ENCODE data around the gene FXYD4. TPM values are rescaled to one million over a fixed set of nuclear protein-coding genes. Genes with fewer than 3 reads are reported as not detected.
A peak's percentile ranks its signal among the peaks of the same experiment; 100 is the strongest.

FXYD4 gene
- total RNA-seq, 1 experiment from 2014 or later, result not detected

GRCh38 chr10:43344051-43344450, 27.4 kb upstream of the FXYD4 start:
- Mint-ChIP-seq H3K9me3 (no peaks in the 10 kb centered on the region), H3K36me3 (no peaks in the 10 kb centered on the region), H3K27me3 (ENCODE audit: low read depth) (peaks cover 7% of the 10 kb centered on the region), H3K27ac (peak overlapping the region; percentile 70; the same call in 1 of the 2 replicates), H3K4me1 (peaks cover 14% of the 10 kb centered on the region), H3K4me3 (no peak overlapping the region)
- CTCF ChIA-PET, result interaction anchor here (1.2 to 2.4 kb wide), 2 partner anchors 51 to 139 kb away, joined by 3 to 10 read pairs; no protein-coding TSS in a partner anchor
- POLR2A ChIA-PET, result interaction anchor here (1.5 kb wide), 1 partner anchor 22 kb away, joined by 4 read pairs; no protein-coding TSS in a partner anchor
- ATAC-seq (no peak), DNase-seq (ENCODE audit: low spot score) (no peak)
- TF ChIP-seq HMGXB4 (CRISPR knock-in tag; IDR thresholded peaks at IDR 0.05), result no peak
- no peak for TF ChIP-seq MXD4 (CRISPR knock-in tag; IDR thresholded peaks at IDR 0.05; ENCODE audit: borderline replicate concordance)
- TF ChIP-seq NR3C1 (CRISPR knock-in tag; conservative IDR thresholded peaks at IDR 0.05; ENCODE audit: low read depth), result no peak
- TF ChIP-seq GABPB1 (CRISPR knock-in tag; IDR thresholded peaks at IDR 0.05), result no peak
- TF ChIP-seq SMAD4 (CRISPR knock-in tag; IDR thresholded peaks at IDR 0.05), result no peak
- TF ChIP-seq JUN (CRISPR knock-in tag; IDR thresholded peaks at IDR 0.05), result no peak
- no peak for TF ChIP-seq ATF6 (CRISPR knock-in tag; IDR thresholded peaks at IDR 0.05)
- no peak for TF ChIP-seq ZNF396 (CRISPR knock-in tag; IDR thresholded peaks at IDR 0.05; ENCODE audit: borderline replicate concordance)
- TF ChIP-seq ESRRA (CRISPR knock-in tag; IDR thresholded peaks at IDR 0.05; ENCODE audit: borderline replicate concordance), result no peak
- TF ChIP-seq, protein P1, sequence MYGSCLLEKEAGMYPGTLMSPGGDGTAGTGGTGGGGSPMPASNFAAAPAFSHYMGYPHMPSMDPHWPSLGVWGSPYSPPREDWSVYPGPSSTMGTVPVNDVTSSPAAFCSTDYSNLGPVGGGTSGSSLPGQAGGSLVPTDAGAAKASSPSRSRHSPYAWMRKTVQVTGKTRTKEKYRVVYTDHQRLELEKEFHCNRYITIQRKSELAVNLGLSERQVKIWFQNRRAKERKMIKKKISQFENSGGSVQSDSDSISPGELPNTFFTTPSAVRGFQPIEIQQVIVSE (CRISPR knock-in tag; IDR thresholded peaks at IDR 0.05; ENCODE audit: borderline replicate concordance), result no peak
- no peak for TF ChIP-seq AFF4 (CRISPR knock-in tag; IDR thresholded peaks at IDR 0.05; ENCODE audit: borderline replicate concordance)
- TF ChIP-seq, protein P2, sequence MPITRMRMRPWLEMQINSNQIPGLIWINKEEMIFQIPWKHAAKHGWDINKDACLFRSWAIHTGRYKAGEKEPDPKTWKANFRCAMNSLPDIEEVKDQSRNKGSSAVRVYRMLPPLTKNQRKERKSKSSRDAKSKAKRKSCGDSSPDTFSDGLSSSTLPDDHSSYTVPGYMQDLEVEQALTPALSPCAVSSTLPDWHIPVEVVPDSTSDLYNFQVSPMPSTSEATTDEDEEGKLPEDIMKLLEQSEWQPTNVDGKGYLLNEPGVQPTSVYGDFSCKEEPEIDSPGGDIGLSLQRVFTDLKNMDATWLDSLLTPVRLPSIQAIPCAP (CRISPR knock-in tag; IDR thresholded peaks at IDR 0.05), result no peak
- no peak for TF ChIP-seq ZNF425 (CRISPR knock-in tag; conservative IDR thresholded peaks at IDR 0.05)
- TF ChIP-seq ATF1 (CRISPR knock-in tag; IDR thresholded peaks at IDR 0.05), result no peak
- no peak for TF ChIP-seq ELF4 (CRISPR knock-in tag; IDR thresholded peaks at IDR 0.05; ENCODE audit: low read depth)
- no peak for TF ChIP-seq MAX (CRISPR knock-in tag; IDR thresholded peaks at IDR 0.05)
- TF ChIP-seq, protein P3, sequence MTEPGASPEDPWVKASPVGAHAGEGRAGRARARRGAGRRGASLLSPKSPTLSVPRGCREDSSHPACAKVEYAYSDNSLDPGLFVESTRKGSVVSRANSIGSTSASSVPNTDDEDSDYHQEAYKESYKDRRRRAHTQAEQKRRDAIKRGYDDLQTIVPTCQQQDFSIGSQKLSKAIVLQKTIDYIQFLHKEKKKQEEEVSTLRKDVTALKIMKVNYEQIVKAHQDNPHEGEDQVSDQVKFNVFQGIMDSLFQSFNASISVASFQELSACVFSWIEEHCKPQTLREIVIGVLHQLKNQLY (CRISPR knock-in tag; IDR thresholded peaks at IDR 0.05), result no peak
- TF ChIP-seq JAZF1 (CRISPR knock-in tag; IDR thresholded peaks at IDR 0.05), result no peak
- TF ChIP-seq SMAD3 (CRISPR knock-in tag; IDR thresholded peaks at IDR 0.05; ENCODE audit: borderline replicate concordance), result no peak

All from WTC11 (cell line).